NB4 (cell line): ENCODE measurements around the gene SSR2.

Experiments
- DNase-seq: peaks from one replicate; pipeline ENCODE4 v3.0.0; 2010; ENCODE audit warnings: low read depth
- H3K4me3 ChIP-seq: one replicate; pipeline ENCODE4 v1.5.1; 2011; ENCODE audit warnings: mild to moderate bottlenecking, low read depth, low read length, moderate library complexity
- MYC ChIP-seq: IDR thresholded peaks from 2 replicates; pipeline ENCODE4 v1.6.1; 2011; ENCODE audit warnings: low read depth, low read length
- POLR2A ChIP-seq: IDR thresholded peaks from 2 replicates; pipeline ENCODE4 v1.6.1; 2011; ENCODE audit warnings: mild to moderate bottlenecking; ENCODE audit not compliant: insufficient read length; ENCODE audit errors: extremely low read depth
- TF ChIP-seq, protein P1 (sequence below): IDR thresholded peaks from 2 replicates; pipeline ENCODE4 v1.6.1; 2011; ENCODE audit warnings: low read depth, low read length
- TF ChIP-seq, protein P2 (sequence below): IDR thresholded peaks from one replicate; pipeline ENCODE4 v1.5.1; 2012; ENCODE audit warnings: low read depth, low read length

Gene SSR2

DNA sequence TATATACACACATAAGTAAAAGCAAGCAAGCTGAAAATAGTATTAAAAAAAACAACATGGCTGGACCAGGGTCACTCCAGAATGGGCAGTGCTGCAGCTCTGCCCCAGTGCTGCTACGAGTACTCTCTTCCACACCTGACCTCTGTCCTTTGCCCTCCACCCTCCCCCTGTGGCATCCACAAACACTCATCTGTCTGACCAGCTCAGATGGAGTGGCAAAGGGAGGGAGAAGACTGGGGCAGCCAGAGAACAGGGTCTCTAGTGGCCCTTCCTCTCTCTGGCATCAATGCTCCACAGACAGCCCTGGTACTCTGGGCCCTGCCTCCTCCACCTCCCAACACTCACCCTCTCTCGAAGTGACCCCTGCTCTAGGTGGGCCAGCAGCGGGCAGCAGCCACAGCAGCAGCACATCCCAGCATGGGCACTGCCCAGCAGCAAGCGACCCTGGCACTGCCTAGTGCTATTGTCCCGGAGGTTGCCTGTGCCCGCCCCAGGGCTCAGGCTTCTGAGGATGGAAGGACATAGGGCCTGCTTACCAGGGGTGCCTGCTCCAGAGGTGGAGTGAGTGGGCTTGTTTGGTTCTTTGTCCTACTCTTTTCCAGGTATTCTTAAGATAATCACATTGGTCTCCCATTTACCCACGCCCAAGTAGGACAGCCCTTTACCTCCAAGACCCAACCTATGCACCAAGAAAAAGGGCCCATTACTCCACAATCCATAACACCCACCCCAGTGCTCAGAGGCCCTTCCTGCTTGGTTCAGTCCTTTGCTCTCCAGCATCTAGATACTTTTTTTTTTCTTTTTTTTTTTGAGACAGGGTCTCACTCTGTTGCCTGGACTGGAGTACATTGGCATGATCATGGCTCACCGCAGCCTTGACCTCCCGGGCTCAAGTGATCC lies 48.6 kb downstream of the SSR2 start:
- H3K4me3 ChIP-seq = peak overlapping the region; percentile 50
- no peak for TF ChIP-seq MYC
- TF ChIP-seq, protein P1, sequence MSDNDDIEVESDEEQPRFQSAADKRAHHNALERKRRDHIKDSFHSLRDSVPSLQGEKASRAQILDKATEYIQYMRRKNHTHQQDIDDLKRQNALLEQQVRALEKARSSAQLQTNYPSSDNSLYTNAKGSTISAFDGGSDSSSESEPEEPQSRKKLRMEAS = no peak
- no peak for TF ChIP-seq POLR2A
- TF ChIP-seq, protein P2, sequence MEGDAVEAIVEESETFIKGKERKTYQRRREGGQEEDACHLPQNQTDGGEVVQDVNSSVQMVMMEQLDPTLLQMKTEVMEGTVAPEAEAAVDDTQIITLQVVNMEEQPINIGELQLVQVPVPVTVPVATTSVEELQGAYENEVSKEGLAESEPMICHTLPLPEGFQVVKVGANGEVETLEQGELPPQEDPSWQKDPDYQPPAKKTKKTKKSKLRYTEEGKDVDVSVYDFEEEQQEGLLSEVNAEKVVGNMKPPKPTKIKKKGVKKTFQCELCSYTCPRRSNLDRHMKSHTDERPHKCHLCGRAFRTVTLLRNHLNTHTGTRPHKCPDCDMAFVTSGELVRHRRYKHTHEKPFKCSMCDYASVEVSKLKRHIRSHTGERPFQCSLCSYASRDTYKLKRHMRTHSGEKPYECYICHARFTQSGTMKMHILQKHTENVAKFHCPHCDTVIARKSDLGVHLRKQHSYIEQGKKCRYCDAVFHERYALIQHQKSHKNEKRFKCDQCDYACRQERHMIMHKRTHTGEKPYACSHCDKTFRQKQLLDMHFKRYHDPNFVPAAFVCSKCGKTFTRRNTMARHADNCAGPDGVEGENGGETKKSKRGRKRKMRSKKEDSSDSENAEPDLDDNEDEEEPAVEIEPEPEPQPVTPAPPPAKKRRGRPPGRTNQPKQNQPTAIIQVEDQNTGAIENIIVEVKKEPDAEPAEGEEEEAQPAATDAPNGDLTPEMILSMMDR = no peak

DNA sequence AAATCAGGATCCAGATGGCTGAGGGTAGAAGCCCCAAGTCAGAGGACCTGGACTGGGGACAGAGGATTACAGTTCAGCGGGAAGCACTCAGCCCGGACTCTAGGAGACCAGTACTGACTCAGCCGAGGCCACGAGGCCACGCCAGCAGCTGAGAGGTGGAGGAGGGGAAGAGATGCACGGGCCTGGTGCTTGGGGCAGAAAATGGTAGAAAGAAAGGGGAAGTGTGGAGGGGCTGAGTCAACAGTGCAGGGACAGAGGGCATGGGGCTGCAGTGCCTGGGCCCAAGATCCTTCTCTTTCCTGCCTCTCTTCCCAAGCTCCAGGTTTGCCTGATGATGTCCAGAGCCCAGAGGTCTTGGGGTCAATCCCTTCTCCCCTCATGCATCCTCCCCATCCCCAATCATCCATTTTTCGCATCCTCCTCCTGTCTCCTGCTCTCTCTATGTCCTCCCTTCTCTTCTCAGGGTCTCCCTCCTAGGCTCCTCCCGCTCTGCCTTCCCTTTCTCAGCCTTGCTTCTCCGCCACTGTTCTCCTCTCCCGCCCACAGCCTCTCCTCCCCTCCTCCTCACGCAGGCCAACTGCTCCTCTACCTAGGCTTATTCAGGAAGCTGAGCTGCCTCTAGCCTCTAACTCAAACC lies 50.1 kb downstream of the SSR2 start:
- TF ChIP-seq, protein P1 = peak; percentile 97
- TF ChIP-seq, protein P2 = no peak
- TF ChIP-seq MYC (peak; percentile 99), POLR2A (no peak)
- peak; percentile 95 for DNase-seq
- H3K4me3 ChIP-seq = peak overlapping the region; percentile 59

More for the DNA sequence above, 48.6 kb downstream of the SSR2 start:
- no peak for DNase-seq

GRCh38 chr1:155969377-155969791 lies 51.4 kb downstream of the SSR2 start:
- TF ChIP-seq POLR2A (no peak), MYC (no peak)
- TF ChIP-seq, protein P1 = no peak
- DNase-seq = no peak
- H3K4me3 ChIP-seq = peak overlapping the region; percentile 59

DNA sequence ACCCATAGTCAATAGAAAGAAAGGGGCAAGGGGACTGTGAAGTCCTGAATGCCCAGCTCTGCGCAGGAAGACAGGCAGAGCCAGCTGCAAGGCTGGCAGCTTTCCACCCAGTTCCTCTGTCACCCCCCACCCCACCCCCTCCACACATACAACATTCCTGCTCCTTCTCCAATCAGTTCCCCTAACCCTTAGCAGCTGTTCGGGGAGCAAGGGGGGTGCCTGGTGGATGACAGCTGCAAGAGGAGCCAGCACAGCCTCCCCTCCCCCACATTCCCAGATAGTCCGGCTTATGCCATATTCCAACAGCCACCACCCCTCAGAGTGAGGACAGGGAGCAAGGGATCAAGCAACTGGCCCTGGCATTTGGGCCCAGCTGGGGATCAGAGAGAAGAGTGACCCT lies 52.1 kb downstream of the SSR2 start:
- no peak for DNase-seq
- peak overlapping the region; percentile 28 for H3K4me3 ChIP-seq
- TF ChIP-seq MYC (no peak), POLR2A (no peak)
- TF ChIP-seq, protein P1 = no peak
- TF ChIP-seq, protein P2 = no peak

- TF ChIP-seq POLR2A = no peak
- TF ChIP-seq, protein P2 = no peak
- no peak for TF ChIP-seq MYC
- TF ChIP-seq, protein P1 = no peak
- DNase-seq = no peak
- H3K4me3 ChIP-seq = peak overlapping the region; percentile 28
Measured at GRCh38 chr1:155968051-155968400, 52.7 kb downstream of the SSR2 start.
